GM23338 (cell line): Measurements from ENCODE around the gene CACNB2. TPM values are rescaled to one million over a fixed set of nuclear protein-coding genes. Genes with fewer than 3 reads are reported as not detected.

Experiments
- ATAC-seq: fragments of 200-7000 bp; cut with Tn5 transposase; 3 replicates; pipeline ENCODE4 v1.9.1; 2020
- DNase-seq: peaks from one replicate; pipeline ENCODE4 v3.0.0-alpha.2; 2015; ENCODE audit warnings: low spot score
- H2AFZ ChIP-seq: fragments of 200-600 bp; sonication (generic); 2 replicates; pipeline ENCODE4 v1.8.0; 2016; ENCODE audit warnings: antibody characterized with exemption, mild to moderate bottlenecking, moderate library complexity
- H3F3A ChIP-seq: fragments of 200-600 bp; sonication (generic); replicated peaks from 2 replicates; pipeline ENCODE4 v1.8.0; 2017; ENCODE audit warnings: antibody characterized with exemption, mixed run types, low read depth
- H3K27ac ChIP-seq: fragments of 200-600 bp; sonication (generic); 2 replicates; pipeline ENCODE4 v1.6.1; 2016; ENCODE audit warnings: low read depth
- H3K27me3 ChIP-seq: fragments of 200-600 bp; sonication (generic); 2 replicates; pipeline ENCODE4 v1.8.0; 2016; ENCODE audit warnings: mild to moderate bottlenecking, mixed run types, moderate library complexity; ENCODE audit not compliant: insufficient read depth
- H3K36me3 ChIP-seq: fragments of 200-600 bp; sonication (generic); 2 replicates; pipeline ENCODE4 v1.8.0; 2016; ENCODE audit warnings: mild to moderate bottlenecking; ENCODE audit not compliant: insufficient read depth
- H3K4me1 ChIP-seq: fragments of 200-600 bp; sonication (generic); 2 replicates; pipeline ENCODE4 v1.8.0; 2016; ENCODE audit warnings: mild to moderate bottlenecking, moderate library complexity; ENCODE audit not compliant: insufficient read depth
- H3K4me2 ChIP-seq: fragments of 200-600 bp; sonication (generic); 2 replicates; pipeline ENCODE4 v1.7.1; 2017; ENCODE audit warnings: mixed run types
- H3K4me3 ChIP-seq: fragments of 200-600 bp; sonication (generic); 2 replicates; pipeline ENCODE4 v1.6.1; 2016; ENCODE audit warnings: mixed run types
- H3K79me2 ChIP-seq: fragments of 200-600 bp; sonication (generic); replicated peaks from 2 replicates; pipeline ENCODE4 v1.8.0; 2017; ENCODE audit warnings: mild to moderate bottlenecking; ENCODE audit not compliant: insufficient read depth
- H3K9me2 ChIP-seq: fragments of 200-600 bp; sonication (generic); 2 replicates; pipeline ENCODE4 v1.8.0; 2017; ENCODE audit not compliant: insufficient read depth
- H4K20me1 ChIP-seq: fragments of 200-600 bp; sonication (generic); replicated peaks from 2 replicates; pipeline ENCODE4 v1.8.0; 2017; ENCODE audit warnings: mild to moderate bottlenecking; ENCODE audit not compliant: insufficient read depth
- H3K27ac Mint-ChIP-seq: 2 replicates; pipeline ENCODE4 v1.8.0; 2020; ENCODE audit warnings: inconsistent platforms, mild to moderate bottlenecking, moderate library complexity, mixed read lengths
- H3K27me3 Mint-ChIP-seq: 3 replicates; pipeline ENCODE4 v1.8.0; 2022; ENCODE audit warnings: low read depth, mild to moderate bottlenecking, moderate library complexity, mixed read lengths, inconsistent platforms; ENCODE audit not compliant: insufficient read depth, poor library complexity
- H3K36me3 Mint-ChIP-seq: 3 replicates; pipeline ENCODE4 v1.8.0; 2021; ENCODE audit warnings: low read depth, mild to moderate bottlenecking, inconsistent platforms, moderate library complexity, mixed read lengths
- H3K4me1 Mint-ChIP-seq: 3 replicates; pipeline ENCODE4 v1.8.0; 2020; ENCODE audit warnings: mild to moderate bottlenecking, inconsistent platforms, mixed read lengths
- H3K4me3 Mint-ChIP-seq: 3 replicates; pipeline ENCODE4 v1.8.0; 2021; ENCODE audit warnings: moderate library complexity, mild to moderate bottlenecking, inconsistent platforms, mixed read lengths
- H3K9me3 Mint-ChIP-seq: 3 replicates; pipeline ENCODE4 v1.8.0; 2020; ENCODE audit warnings: moderate library complexity, mild to moderate bottlenecking, inconsistent platforms, mixed read lengths
- CREB1 ChIP-seq: fragments of 250-450 bp; sonication (Bioruptor Pico); IDR thresholded peaks from 2 replicates; pipeline ENCODE4 v1.5.0; 2020; ENCODE audit warnings: low read depth, mild to moderate bottlenecking, moderate library complexity
- EZH2 ChIP-seq: fragments of 200-600 bp; sonication (generic); IDR thresholded peaks from one replicate; pipeline ENCODE4 v1.8.0; 2017; ENCODE audit warnings: antibody characterized with exemption, mild to moderate bottlenecking, low read depth; ENCODE audit not compliant: unreplicated experiment
- EZH2phosphoT487 ChIP-seq: fragments of 200-600 bp; sonication (generic); IDR thresholded peaks from one replicate; pipeline ENCODE4 v1.8.1; 2018; ENCODE audit warnings: antibody characterized with exemption; ENCODE audit not compliant: unreplicated experiment
- NANOG ChIP-seq: IDR thresholded peaks from 2 replicates; pipeline ENCODE4 v1.6.1; 2016; ENCODE audit warnings: antibody characterized with exemption, borderline replicate concordance
- STAT1 ChIP-seq: IDR thresholded peaks from one replicate; pipeline ENCODE4 v1.6.1; 2016; ENCODE audit warnings: antibody characterized with exemption; ENCODE audit not compliant: unreplicated experiment
- polyA plus RNA-seq: library from polyadenylated mRNA; unstranded; fragments of >200 nt; fragmentation: Nextera tagmentation; extraction: Ambion mirVana; gene quantifications from 2 replicates; pipeline ENCODE4 v1.2.1, GENCODE V29; 2016
- total RNA-seq: library from RNA; depleted of rRNA; stranded (reverse); fragments of >200 nt; shearing (Covaris generic); gene quantifications from 2 replicates; pipeline ENCODE4 v1.2.3, GENCODE V29; 2014
- TF ChIP-seq, protein P1 (sequence below), 2 experiments: fragments of 200-600 bp in 1 of 2; sonication (generic) in 1 of 2; conservative IDR thresholded peaks; 2 replicates each; pipeline versions ENCODE4 v1.5.1 to v1.6.1; 2016 to 2017; ENCODE audit warnings: antibody characterized with exemption in 2 of 2, low read depth in 2 of 2, mild to moderate bottlenecking in 2 of 2, moderate library complexity in 1 of 2
- TF ChIP-seq, protein P2 (sequence below): fragments of 250-450 bp; sonication (Bioruptor Pico); IDR thresholded peaks from 2 replicates; pipeline ENCODE4 v1.5.0; 2020; ENCODE audit warnings: mild to moderate bottlenecking, moderate library complexity

Gene CACNB2
- total and polyA plus RNA-seq, 2 experiments from 2014 or later = 5.0 to 5.9 TPM

DNA sequence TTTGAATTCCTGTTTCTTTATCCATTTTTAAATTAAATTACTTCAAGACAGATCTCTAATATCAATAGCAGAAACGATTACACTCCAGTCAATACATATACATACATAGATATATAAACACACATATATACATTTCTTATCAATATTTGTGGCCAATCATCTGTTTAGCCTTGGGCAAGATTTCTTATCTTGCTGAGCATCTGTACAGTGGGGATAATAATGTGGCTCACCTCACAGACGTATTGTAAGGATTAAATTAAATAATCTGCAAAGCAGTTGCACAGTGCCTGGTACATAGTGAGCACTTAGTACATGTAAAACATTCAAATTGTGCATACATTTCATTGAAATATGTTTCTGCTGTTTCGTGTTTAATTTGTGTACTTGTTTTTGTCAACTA is 17.5 kb upstream of the CACNB2 start:
- no peaks in the 10 kb centered on the region for H3K9me3 Mint-ChIP-seq
- H3K9me2 ChIP-seq = no peaks in the 10 kb centered on the region
- H3K4me1 Mint-ChIP-seq = no peaks in the 10 kb centered on the region
- H3K4me1 ChIP-seq = no peaks in the 10 kb centered on the region
- H3K79me2 ChIP-seq = no peaks in the 10 kb centered on the region
- H2AFZ ChIP-seq = no peak overlapping the region
- H4K20me1 ChIP-seq = no peaks in the 10 kb centered on the region
- ATAC-seq (no peak), DNase-seq (no peak)
- peaks cover 1% of the 10 kb centered on the region for H3K27me3 Mint-ChIP-seq
- H3K27ac Mint-ChIP-seq = no peak overlapping the region
- TF ChIP-seq STAT1 = no peak
- TF ChIP-seq, protein P1, sequence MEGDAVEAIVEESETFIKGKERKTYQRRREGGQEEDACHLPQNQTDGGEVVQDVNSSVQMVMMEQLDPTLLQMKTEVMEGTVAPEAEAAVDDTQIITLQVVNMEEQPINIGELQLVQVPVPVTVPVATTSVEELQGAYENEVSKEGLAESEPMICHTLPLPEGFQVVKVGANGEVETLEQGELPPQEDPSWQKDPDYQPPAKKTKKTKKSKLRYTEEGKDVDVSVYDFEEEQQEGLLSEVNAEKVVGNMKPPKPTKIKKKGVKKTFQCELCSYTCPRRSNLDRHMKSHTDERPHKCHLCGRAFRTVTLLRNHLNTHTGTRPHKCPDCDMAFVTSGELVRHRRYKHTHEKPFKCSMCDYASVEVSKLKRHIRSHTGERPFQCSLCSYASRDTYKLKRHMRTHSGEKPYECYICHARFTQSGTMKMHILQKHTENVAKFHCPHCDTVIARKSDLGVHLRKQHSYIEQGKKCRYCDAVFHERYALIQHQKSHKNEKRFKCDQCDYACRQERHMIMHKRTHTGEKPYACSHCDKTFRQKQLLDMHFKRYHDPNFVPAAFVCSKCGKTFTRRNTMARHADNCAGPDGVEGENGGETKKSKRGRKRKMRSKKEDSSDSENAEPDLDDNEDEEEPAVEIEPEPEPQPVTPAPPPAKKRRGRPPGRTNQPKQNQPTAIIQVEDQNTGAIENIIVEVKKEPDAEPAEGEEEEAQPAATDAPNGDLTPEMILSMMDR (conservative IDR thresholded peaks at IDR 0.05; ENCODE audit: low read depth in 2 of 2) = no peak
- TF ChIP-seq, protein P2, sequence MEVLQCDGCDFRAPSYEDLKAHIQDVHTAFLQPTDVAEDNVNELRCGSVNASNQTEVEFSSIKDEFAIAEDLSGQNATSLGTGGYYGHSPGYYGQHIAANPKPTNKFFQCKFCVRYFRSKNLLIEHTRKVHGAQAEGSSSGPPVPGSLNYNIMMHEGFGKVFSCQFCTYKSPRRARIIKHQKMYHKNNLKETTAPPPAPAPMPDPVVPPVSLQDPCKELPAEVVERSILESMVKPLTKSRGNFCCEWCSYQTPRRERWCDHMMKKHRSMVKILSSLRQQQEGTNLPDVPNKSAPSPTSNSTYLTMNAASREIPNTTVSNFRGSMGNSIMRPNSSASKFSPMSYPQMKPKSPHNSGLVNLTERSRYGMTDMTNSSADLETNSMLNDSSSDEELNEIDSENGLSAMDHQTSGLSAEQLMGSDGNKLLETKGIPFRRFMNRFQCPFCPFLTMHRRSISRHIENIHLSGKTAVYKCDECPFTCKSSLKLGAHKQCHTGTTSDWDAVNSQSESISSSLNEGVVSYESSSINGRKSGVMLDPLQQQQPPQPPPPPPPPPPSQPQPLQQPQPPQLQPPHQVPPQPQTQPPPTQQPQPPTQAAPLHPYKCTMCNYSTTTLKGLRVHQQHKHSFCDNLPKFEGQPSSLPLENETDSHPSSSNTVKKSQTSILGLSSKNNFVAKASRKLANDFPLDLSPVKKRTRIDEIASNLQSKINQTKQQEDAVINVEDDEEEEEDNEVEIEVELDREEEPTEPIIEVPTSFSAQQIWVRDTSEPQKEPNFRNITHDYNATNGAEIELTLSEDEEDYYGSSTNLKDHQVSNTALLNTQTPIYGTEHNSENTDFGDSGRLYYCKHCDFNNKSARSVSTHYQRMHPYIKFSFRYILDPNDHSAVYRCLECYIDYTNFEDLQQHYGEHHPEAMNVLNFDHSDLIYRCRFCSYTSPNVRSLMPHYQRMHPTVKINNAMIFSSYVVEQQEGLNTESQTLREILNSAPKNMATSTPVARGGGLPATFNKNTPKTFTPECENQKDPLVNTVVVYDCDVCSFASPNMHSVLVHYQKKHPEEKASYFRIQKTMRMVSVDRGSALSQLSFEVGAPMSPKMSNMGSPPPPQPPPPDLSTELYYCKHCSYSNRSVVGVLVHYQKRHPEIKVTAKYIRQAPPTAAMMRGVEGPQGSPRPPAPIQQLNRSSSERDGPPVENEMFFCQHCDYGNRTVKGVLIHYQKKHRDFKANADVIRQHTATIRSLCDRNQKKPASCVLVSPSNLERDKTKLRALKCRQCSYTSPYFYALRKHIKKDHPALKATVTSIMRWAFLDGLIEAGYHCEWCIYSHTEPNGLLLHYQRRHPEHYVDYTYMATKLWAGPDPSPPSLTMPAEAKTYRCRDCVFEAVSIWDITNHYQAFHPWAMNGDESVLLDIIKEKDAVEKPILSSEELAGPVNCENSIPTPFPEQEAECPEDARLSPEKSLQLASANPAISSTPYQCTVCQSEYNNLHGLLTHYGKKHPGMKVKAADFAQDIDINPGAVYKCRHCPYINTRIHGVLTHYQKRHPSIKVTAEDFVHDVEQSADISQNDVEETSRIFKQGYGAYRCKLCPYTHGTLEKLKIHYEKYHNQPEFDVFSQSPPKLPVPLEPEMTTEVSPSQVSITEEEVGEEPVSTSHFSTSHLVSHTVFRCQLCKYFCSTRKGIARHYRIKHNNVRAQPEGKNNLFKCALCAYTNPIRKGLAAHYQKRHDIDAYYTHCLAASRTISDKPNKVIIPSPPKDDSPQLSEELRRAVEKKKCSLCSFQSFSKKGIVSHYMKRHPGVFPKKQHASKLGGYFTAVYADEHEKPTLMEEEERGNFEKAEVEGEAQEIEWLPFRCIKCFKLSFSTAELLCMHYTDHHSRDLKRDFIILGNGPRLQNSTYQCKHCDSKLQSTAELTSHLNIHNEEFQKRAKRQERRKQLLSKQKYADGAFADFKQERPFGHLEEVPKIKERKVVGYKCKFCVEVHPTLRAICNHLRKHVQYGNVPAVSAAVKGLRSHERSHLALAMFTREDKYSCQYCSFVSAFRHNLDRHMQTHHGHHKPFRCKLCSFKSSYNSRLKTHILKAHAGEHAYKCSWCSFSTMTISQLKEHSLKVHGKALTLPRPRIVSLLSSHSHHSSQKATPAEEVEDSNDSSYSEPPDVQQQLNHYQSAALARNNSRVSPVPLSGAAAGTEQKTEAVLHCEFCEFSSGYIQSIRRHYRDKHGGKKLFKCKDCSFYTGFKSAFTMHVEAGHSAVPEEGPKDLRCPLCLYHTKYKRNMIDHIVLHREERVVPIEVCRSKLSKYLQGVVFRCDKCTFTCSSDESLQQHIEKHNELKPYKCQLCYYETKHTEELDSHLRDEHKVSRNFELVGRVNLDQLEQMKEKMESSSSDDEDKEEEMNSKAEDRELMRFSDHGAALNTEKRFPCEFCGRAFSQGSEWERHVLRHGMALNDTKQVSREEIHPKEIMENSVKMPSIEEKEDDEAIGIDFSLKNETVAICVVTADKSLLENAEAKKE (CRISPR knock-in tag) = no peak
- TF ChIP-seq NANOG = no peak
- no peak for TF ChIP-seq EZH2
- TF ChIP-seq EZH2phosphoT487 = no peak
- no peak for TF ChIP-seq CREB1 (CRISPR knock-in tag)
- H3K27me3 ChIP-seq = no peaks in the 10 kb centered on the region
- H3F3A ChIP-seq = no peaks in the 10 kb centered on the region
- no peak overlapping the region for H3K27ac ChIP-seq
- no peak overlapping the region for H3K4me3 ChIP-seq
- no peak overlapping the region for H3K4me2 ChIP-seq
- no peak overlapping the region for H3K4me3 Mint-ChIP-seq
- H3K36me3 ChIP-seq = no peaks in the 10 kb centered on the region
- H3K36me3 Mint-ChIP-seq = no peaks in the 10 kb centered on the region
